ENCODE results near the gene GNA15. TPM values are rescaled to one million over a fixed set of nuclear protein-coding genes. Genes with fewer than 3 reads are reported as not detected.

The GNA15 gene
- total and polyA plus RNA-seq, 5 donors from 2014 or later = 4.1 to 43.0 (median 6.8) TPM

- no peaks in the 10 kb centered on the region for H3K27me3 Mint-ChIP-seq
- H3K9me3 ChIP-seq (ENCODE audit: control insufficient read depth in 2 of 2, low read length in 2 of 2) = no peaks in the 10 kb centered on the region
- no peak overlapping the region for H3K27ac ChIP-seq (ENCODE audit: insufficient read depth, low read length, poor library complexity, severe bottlenecking)
- no peak for ATAC-seq (ENCODE audit: low read depth in 2 of 2)
- H3K36me3 Mint-ChIP-seq = no peaks in the 10 kb centered on the region
- H3K4me1 ChIP-seq (ENCODE audit: control insufficient read depth, insufficient read depth, low read length, poor library complexity, severe bottlenecking) = no peaks in the 10 kb centered on the region
- no peak overlapping the region for H3K4me3 Mint-ChIP-seq
- no peaks in the 10 kb centered on the region for H3K9me3 Mint-ChIP-seq
- peaks cover 0 to 2% (median 0%) of the 10 kb centered on the region in 4 donors for H3K4me1 Mint-ChIP-seq
- DNase-seq = no peak
- H3K4me3 ChIP-seq (ENCODE audit: low read depth, low read length) = no peak overlapping the region
- H3K27me3 ChIP-seq (ENCODE audit: control insufficient read depth, insufficient read depth, low read length) = no peaks in the 10 kb centered on the region
- no peak overlapping the region for H3K27ac Mint-ChIP-seq
- no peaks in the 10 kb centered on the region for H3K36me3 ChIP-seq (ENCODE audit: control insufficient read depth, insufficient read depth, low read length)
These were observed 14.4 kb upstream of the GNA15 start for GRCh38 chr19:3121396-3121795.

DNA sequence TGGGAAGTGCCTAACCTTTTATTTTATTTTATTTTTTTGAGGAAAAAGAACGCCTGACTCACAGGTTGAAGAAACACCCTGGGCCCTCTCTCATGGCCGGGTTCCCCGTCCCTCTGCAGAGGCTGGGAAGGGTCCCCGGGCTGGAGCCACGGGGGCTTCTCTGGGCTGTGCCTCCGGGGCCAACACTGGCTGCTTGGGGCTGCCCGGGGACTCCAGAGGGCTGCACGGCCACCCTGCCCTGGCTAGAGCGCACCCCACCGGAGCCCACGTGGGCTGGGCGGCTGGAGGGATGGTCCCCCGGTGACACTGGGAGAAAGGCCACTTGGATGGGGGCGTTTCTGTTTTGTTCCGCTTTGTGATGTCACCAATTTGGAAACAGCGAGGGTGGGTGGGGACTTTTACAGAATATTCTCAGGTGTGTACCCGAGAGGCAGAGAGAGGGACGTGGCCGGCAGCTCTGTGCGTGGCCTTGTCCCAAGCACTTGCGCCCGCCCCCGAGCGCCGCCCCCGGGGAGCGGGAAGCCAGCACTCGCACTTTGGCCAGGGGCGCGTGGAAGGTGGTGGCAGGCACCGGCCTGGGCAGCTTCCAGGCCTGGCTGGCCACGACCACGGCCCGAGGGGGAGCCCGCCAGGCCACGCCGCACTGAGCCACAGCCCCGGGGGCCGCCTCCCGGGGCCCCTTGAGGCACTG, 13.9 kb upstream of the GNA15 start:
- H3K27ac Mint-ChIP-seq = no peak overlapping the region
- no peak for ATAC-seq (ENCODE audit: low read depth in 2 of 2)
- H3K4me1 ChIP-seq (ENCODE audit: control insufficient read depth, insufficient read depth, low read length, poor library complexity, severe bottlenecking) = no peaks in the 10 kb centered on the region
- H3K27ac ChIP-seq (ENCODE audit: insufficient read depth, low read length, poor library complexity, severe bottlenecking) = no peak overlapping the region
- no peaks in the 10 kb centered on the region for H3K36me3 ChIP-seq (ENCODE audit: control insufficient read depth, insufficient read depth, low read length)
- H3K27me3 ChIP-seq (ENCODE audit: control insufficient read depth, insufficient read depth, low read length) = no peaks in the 10 kb centered on the region
- no peak overlapping the region for H3K4me3 Mint-ChIP-seq
- no peaks in the 10 kb centered on the region for H3K27me3 Mint-ChIP-seq
- no peaks in the 10 kb centered on the region for H3K9me3 Mint-ChIP-seq
- H3K9me3 ChIP-seq (ENCODE audit: control insufficient read depth in 2 of 2, low read length in 2 of 2) = no peaks in the 10 kb centered on the region
- no peak for DNase-seq
- peaks cover 0 to 2% (median 0%) of the 10 kb centered on the region in 4 donors for H3K4me1 Mint-ChIP-seq
- H3K4me3 ChIP-seq (ENCODE audit: low read depth, low read length) = no peak overlapping the region
- no peaks in the 10 kb centered on the region for H3K36me3 Mint-ChIP-seq

- Mint-ChIP-seq H3K4me1 (peaks cover 0 to 2% (median 0%) of the 10 kb centered on the region in 4 donors), H3K9me3 (no peaks in the 10 kb centered on the region), H3K36me3 (no peaks in the 10 kb centered on the region), H3K27ac (no peak overlapping the region), H3K4me3 (no peak overlapping the region), H3K27me3 (no peaks in the 10 kb centered on the region)
- ATAC-seq (ENCODE audit: low read depth in 2 of 2) (no peak), DNase-seq (no peak)
- H3K27ac ChIP-seq (ENCODE audit: insufficient read depth, low read length, poor library complexity, severe bottlenecking) = no peak overlapping the region
- no peak overlapping the region for H3K4me3 ChIP-seq (ENCODE audit: low read depth, low read length)
- H3K9me3 ChIP-seq (ENCODE audit: control insufficient read depth in 2 of 2, low read length in 2 of 2) = no peaks in the 10 kb centered on the region
- H3K4me1 ChIP-seq (ENCODE audit: control insufficient read depth, insufficient read depth, low read length, poor library complexity, severe bottlenecking) = no peaks in the 10 kb centered on the region
- H3K27me3 ChIP-seq (ENCODE audit: control insufficient read depth, insufficient read depth, low read length) = no peaks in the 10 kb centered on the region
- no peaks in the 10 kb centered on the region for H3K36me3 ChIP-seq (ENCODE audit: control insufficient read depth, insufficient read depth, low read length)
These were observed 13.3 kb upstream of the GNA15 start for GRCh38 chr19:3122512-3122870.

- no peak overlapping the region for H3K27ac Mint-ChIP-seq
- no peak overlapping the region for H3K27ac ChIP-seq (ENCODE audit: insufficient read depth, low read length, poor library complexity, severe bottlenecking)
- no peaks in the 10 kb centered on the region for H3K27me3 Mint-ChIP-seq
- no peaks in the 10 kb centered on the region for H3K4me1 ChIP-seq (ENCODE audit: control insufficient read depth, insufficient read depth, low read length, poor library complexity, severe bottlenecking)
- H3K36me3 ChIP-seq (ENCODE audit: control insufficient read depth, insufficient read depth, low read length) = no peaks in the 10 kb centered on the region
- no peaks in the 10 kb centered on the region for H3K36me3 Mint-ChIP-seq
- ATAC-seq (ENCODE audit: low read depth in 2 of 2) = no peak
- no peak for DNase-seq
- no peaks in the 10 kb centered on the region for H3K27me3 ChIP-seq (ENCODE audit: control insufficient read depth, insufficient read depth, low read length)
- no peak overlapping the region for H3K4me3 ChIP-seq (ENCODE audit: low read depth, low read length)
- H3K9me3 Mint-ChIP-seq = no peaks in the 10 kb centered on the region
- peaks cover 0 to 2% (median 0%) of the 10 kb centered on the region in 4 donors for H3K4me1 Mint-ChIP-seq
- no peak overlapping the region for H3K4me3 Mint-ChIP-seq
- no peaks in the 10 kb centered on the region for H3K9me3 ChIP-seq (ENCODE audit: control insufficient read depth in 2 of 2, low read length in 2 of 2)
These were observed 12.6 kb upstream of the GNA15 start for GRCh38 chr19:3123088-3123721.

- Mint-ChIP-seq H3K36me3 (no peaks in the 10 kb centered on the region), H3K27ac (no peak overlapping the region), H3K4me3 (no peak overlapping the region), H3K4me1 (peaks cover 0 to 3% (median 1%) of the 10 kb centered on the region in 4 donors), H3K27me3 (no peaks in the 10 kb centered on the region), H3K9me3 (no peaks in the 10 kb centered on the region)
- Histone ChIP-seq H3K27ac (ENCODE audit: insufficient read depth, low read length, poor library complexity, severe bottlenecking) (no peak overlapping the region), H3K4me3 (ENCODE audit: low read depth, low read length) (no peak overlapping the region), H3K4me1 (ENCODE audit: control insufficient read depth, insufficient read depth, low read length, poor library complexity, severe bottlenecking) (no peaks in the 10 kb centered on the region), H3K9me3 (ENCODE audit: control insufficient read depth in 2 of 2, low read length in 2 of 2) (no peaks in the 10 kb centered on the region), H3K36me3 (ENCODE audit: control insufficient read depth, insufficient read depth, low read length) (no peaks in the 10 kb centered on the region), H3K27me3 (ENCODE audit: control insufficient read depth, insufficient read depth, low read length) (no peaks in the 10 kb centered on the region)
- DNase-seq (no peak), ATAC-seq (ENCODE audit: low read depth in 2 of 2) (no peak)
These were observed 11.9 kb upstream of the GNA15 start for GRCh38 chr19:3123956-3124355.

GRCh38 chr19:3124630-3125029, 11.2 kb upstream of the GNA15 start:
- Mint-ChIP-seq H3K9me3 (no peaks in the 10 kb centered on the region), H3K4me3 (peak overlapping the region in 1 of 4 donors; percentile 80), H3K4me1 (peaks cover 0 to 7% (median 5%) of the 10 kb centered on the region in 4 donors), H3K27ac (no peak overlapping the region), H3K27me3 (no peaks in the 10 kb centered on the region), H3K36me3 (no peaks in the 10 kb centered on the region)
- DNase-seq = no peak
- Histone ChIP-seq H3K27me3 (ENCODE audit: control insufficient read depth, insufficient read depth, low read length) (no peaks in the 10 kb centered on the region), H3K36me3 (ENCODE audit: control insufficient read depth, insufficient read depth, low read length) (no peaks in the 10 kb centered on the region), H3K4me3 (ENCODE audit: low read depth, low read length) (no peak overlapping the region), H3K27ac (ENCODE audit: insufficient read depth, low read length, poor library complexity, severe bottlenecking) (no peak overlapping the region), H3K9me3 (ENCODE audit: control insufficient read depth in 2 of 2, low read length in 2 of 2) (no peaks in the 10 kb centered on the region), H3K4me1 (ENCODE audit: control insufficient read depth, insufficient read depth, low read length, poor library complexity, severe bottlenecking) (no peaks in the 10 kb centered on the region)
- no peak for ATAC-seq (ENCODE audit: low read depth in 2 of 2)

- H3K36me3 ChIP-seq (ENCODE audit: control insufficient read depth, insufficient read depth, low read length) = no peaks in the 10 kb centered on the region
- DNase-seq (peak; percentile 49 to 58 (median 49)), ATAC-seq (ENCODE audit: low read depth in 2 of 2) (peak; percentile 85)
- Mint-ChIP-seq H3K27ac (no peak overlapping the region), H3K36me3 (no peaks in the 10 kb centered on the region), H3K27me3 (no peaks in the 10 kb centered on the region), H3K9me3 (no peaks in the 10 kb centered on the region), H3K4me3 (no peak overlapping the region), H3K4me1 (peaks cover 0 to 8% (median 5%) of the 10 kb centered on the region in 4 donors)
- no peaks in the 10 kb centered on the region for H3K4me1 ChIP-seq (ENCODE audit: control insufficient read depth, insufficient read depth, low read length, poor library complexity, severe bottlenecking)
- H3K9me3 ChIP-seq (ENCODE audit: control insufficient read depth in 2 of 2, low read length in 2 of 2) = no peaks in the 10 kb centered on the region
- no peaks in the 10 kb centered on the region for H3K27me3 ChIP-seq (ENCODE audit: control insufficient read depth, insufficient read depth, low read length)
- H3K27ac ChIP-seq (ENCODE audit: insufficient read depth, low read length, poor library complexity, severe bottlenecking) = no peak overlapping the region
- no peak overlapping the region for H3K4me3 ChIP-seq (ENCODE audit: low read depth, low read length)
These were observed 9.8 kb upstream of the GNA15 start for GRCh38 chr19:3125900-3126524.
